Gastrocnemius medialis (tissue), 4 donors: Measurements from ENCODE around the gene GPC6. TPM values are rescaled to one million over a fixed set of nuclear protein-coding genes. Genes with fewer than 3 reads are reported as not detected.

Experiments
- ATAC-seq, 2 donors: fragments of 150-250 bp; one replicate each; pipeline ENCODE4 v1.9.1; 2016
- DNase-seq, 2 donors: peaks; one replicate each; pipeline ENCODE4 v3.0.0-alpha.2; 2019
- H3K27ac ChIP-seq, 4 donors: fragments of 200-600 bp; sonication (generic); 1 replicate in 1 of 4; 2 replicates in 3 of 4; pipeline ENCODE4 v1.5.1; 2016 to 2018; ENCODE audit warnings: mild to moderate bottlenecking in 2 of 4, moderate library complexity in 1 of 4
- H3K27me3 ChIP-seq, 3 donors: fragments of 200-600 bp; sonication (generic) in 2 of 3; 1 replicate in 1 of 3; 2 replicates in 2 of 3; pipeline versions ENCODE4 v1.5.1 to v1.6.0; 2016 to 2019; ENCODE audit warnings: mild to moderate bottlenecking in 1 of 3, moderate library complexity in 1 of 3
- H3K36me3 ChIP-seq, 2 donors: fragments of 200-600 bp; sonication (generic) in 1 of 2; one replicate each; pipeline ENCODE4 v1.5.1; 2017 to 2018
- H3K4me1 ChIP-seq, 2 donors: fragments of 200-600 bp; sonication (generic) in 1 of 2; one replicate each; pipeline ENCODE4 v1.5.1; 2016 to 2017; ENCODE audit warnings: mild to moderate bottlenecking in 2 of 2
- H3K4me3 ChIP-seq, 4 donors: fragments of 200-600 bp; sonication (generic) in 3 of 4; 1 replicate in 1 of 4; 2 replicates in 3 of 4; pipeline ENCODE4 v1.5.1; 2016 to 2019; ENCODE audit warnings: mild to moderate bottlenecking in 2 of 4
- H3K9me3 ChIP-seq, 3 donors: fragments of 200-600 bp; sonication (generic) in 2 of 3; 1 replicate in 1 of 3; 2 replicates in 2 of 3; pipeline ENCODE4 v1.5.1; 2016 to 2019
- POLR2A ChIP-seq, 2 donors: fragments of 450-650 bp; IDR thresholded peaks; one replicate each; pipeline ENCODE4 v1.6.1; 2017; ENCODE audit warnings: antibody characterized with exemption in 2 of 2, mild to moderate bottlenecking in 2 of 2, moderate library complexity in 2 of 2
- in situ Hi-C, 4 donors: fragments of 200-750 bp; cut with MboI; loops; one replicate each; pipeline versions ENCODE4 v1.15.0 to v1.8.0; 2017; ENCODE audit warnings: low sequenced_read_pairs in 4 of 4
- intact Hi-C: fragments of 100-400 bp; cut with DNase I; formaldehyde crosslinking; loops from one replicate; pipeline ENCODE4 v1.15.1; 2023; ENCODE audit warnings: low total_unique reads
- total RNA-seq, 4 donors: library from RNA; depleted of rRNA; stranded (reverse); fragments of >200 nt; gene quantifications; one replicate each; pipeline versions ENCODE4 v1.1.0 to v1.2.3, GENCODE V29; 2016
- TF ChIP-seq, protein P1 (sequence below), 5 experiments: fragments of 450-650 bp in 3 of 5; fragments of 200-600 bp in 2 of 5; sonication (generic) in 2 of 5; IDR thresholded peaks in 4 of 5; conservative IDR thresholded peaks in 1 of 5; 1 replicate in 4 of 5; 2 replicates in 1 of 5; pipeline ENCODE4 v1.5.1; 2016 to 2019; ENCODE audit warnings: antibody characterized with exemption in 5 of 5, mild to moderate bottlenecking in 3 of 5, moderate library complexity in 3 of 5

Gene GPC6
- total RNA-seq, 4 donors from 2014 or later = 0.47 to 0.88 (median 0.59) TPM

DNA sequence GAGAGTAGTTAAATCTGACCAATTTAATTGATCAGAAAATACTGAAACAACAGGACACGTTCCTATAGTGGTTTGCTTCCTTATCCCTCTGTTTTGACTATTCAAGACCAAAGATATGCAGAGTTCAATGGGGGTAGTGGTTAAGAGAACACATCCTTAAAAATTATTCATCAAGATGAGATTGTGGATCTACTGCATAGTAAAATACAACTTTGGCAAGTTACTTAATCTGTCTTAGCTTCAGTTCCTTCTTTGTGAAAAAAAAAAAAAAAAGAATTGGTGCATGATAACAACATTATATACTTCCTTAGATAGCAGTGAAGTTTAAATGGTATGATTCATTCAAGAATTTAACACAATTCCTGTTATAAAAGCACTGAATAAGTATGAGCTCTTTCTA is 700.8 kb downstream of the GPC6 start:
- H3K27ac ChIP-seq = no peak overlapping the region
- DNase-seq (no peak), ATAC-seq (no peak)
- no peaks in the 10 kb centered on the region for H3K36me3 ChIP-seq
- H3K4me3 ChIP-seq = no peak overlapping the region
- in situ Hi-C loops = no loop called here
- intact Hi-C loops = no loop called here
- no peaks in the 10 kb centered on the region for H3K4me1 ChIP-seq
- H3K27me3 ChIP-seq = no peaks in the 10 kb centered on the region
- no peaks in the 10 kb centered on the region for H3K9me3 ChIP-seq
- TF ChIP-seq, protein P1, sequence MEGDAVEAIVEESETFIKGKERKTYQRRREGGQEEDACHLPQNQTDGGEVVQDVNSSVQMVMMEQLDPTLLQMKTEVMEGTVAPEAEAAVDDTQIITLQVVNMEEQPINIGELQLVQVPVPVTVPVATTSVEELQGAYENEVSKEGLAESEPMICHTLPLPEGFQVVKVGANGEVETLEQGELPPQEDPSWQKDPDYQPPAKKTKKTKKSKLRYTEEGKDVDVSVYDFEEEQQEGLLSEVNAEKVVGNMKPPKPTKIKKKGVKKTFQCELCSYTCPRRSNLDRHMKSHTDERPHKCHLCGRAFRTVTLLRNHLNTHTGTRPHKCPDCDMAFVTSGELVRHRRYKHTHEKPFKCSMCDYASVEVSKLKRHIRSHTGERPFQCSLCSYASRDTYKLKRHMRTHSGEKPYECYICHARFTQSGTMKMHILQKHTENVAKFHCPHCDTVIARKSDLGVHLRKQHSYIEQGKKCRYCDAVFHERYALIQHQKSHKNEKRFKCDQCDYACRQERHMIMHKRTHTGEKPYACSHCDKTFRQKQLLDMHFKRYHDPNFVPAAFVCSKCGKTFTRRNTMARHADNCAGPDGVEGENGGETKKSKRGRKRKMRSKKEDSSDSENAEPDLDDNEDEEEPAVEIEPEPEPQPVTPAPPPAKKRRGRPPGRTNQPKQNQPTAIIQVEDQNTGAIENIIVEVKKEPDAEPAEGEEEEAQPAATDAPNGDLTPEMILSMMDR (IDR thresholded peaks at IDR 0.05 in 4 of 5, conservative IDR thresholded peaks at IDR 0.05 in 1 of 5) = no peak
- no peak for TF ChIP-seq POLR2A (IDR thresholded peaks at IDR 0.05)

DNA sequence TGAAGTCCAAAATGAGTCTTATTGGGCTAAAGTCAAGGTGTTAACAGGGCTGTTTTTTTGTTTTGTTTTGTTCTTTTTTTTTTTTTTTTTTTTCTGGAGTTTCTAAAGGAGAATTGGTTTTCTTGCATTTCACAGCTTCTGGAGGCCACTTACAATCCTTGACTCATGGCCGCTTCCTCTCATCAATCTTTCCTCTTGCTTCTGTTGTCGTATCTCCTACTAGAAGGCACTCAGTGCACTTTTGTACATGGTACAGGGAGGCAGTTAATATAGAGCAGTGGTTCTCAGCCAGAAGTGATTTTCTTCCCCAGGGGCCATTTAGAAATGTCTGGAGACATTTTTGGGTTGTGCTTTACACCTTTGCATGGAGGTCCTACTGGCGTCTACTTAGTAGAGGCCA is 706.3 kb downstream of the GPC6 start:
- no peaks in the 10 kb centered on the region for H3K36me3 ChIP-seq
- H3K4me1 ChIP-seq = no peaks in the 10 kb centered on the region
- intact Hi-C loops (no loop called here), in situ Hi-C loops (no loop called here)
- no peaks in the 10 kb centered on the region for H3K9me3 ChIP-seq
- H3K27me3 ChIP-seq = no peaks in the 10 kb centered on the region
- DNase-seq (no peak), ATAC-seq (no peak)
- H3K27ac ChIP-seq = no peak overlapping the region
- no peak for TF ChIP-seq POLR2A (IDR thresholded peaks at IDR 0.05)
- TF ChIP-seq, protein P1 (IDR thresholded peaks at IDR 0.05 in 4 of 5, conservative IDR thresholded peaks at IDR 0.05 in 1 of 5) = no peak
- no peak overlapping the region for H3K4me3 ChIP-seq

DNA sequence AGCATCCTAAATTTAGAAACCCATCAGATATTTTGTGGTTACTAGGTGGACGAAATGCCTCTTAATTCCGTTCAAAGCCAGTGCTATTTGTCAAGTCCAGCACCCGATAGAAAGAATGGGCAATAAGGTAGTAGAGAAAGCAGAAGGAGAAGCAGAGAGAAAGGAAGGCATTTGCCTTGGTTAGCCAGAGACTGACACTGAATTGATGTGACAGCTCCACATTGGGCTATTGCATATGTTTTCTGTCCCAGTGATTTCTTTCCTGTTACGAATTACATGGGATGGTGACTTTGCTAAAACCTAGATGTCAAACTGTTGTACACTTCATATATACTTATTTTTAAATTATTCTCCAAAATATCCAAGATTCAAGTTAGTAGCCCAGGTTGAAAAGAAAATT is 710.3 kb downstream of the GPC6 start:
- ATAC-seq (no peak), DNase-seq (no peak)
- Histone ChIP-seq H3K36me3 (no peaks in the 10 kb centered on the region), H3K27me3 (no peaks in the 10 kb centered on the region), H3K4me3 (no peak overlapping the region), H3K9me3 (no peaks in the 10 kb centered on the region), H3K27ac (no peak overlapping the region), H3K4me1 (no peaks in the 10 kb centered on the region)
- intact Hi-C loops (no loop called here), in situ Hi-C loops (no loop called here)
- TF ChIP-seq POLR2A (IDR thresholded peaks at IDR 0.05) = no peak
- TF ChIP-seq, protein P1 (IDR thresholded peaks at IDR 0.05 in 4 of 5, conservative IDR thresholded peaks at IDR 0.05 in 1 of 5) = no peak

DNA sequence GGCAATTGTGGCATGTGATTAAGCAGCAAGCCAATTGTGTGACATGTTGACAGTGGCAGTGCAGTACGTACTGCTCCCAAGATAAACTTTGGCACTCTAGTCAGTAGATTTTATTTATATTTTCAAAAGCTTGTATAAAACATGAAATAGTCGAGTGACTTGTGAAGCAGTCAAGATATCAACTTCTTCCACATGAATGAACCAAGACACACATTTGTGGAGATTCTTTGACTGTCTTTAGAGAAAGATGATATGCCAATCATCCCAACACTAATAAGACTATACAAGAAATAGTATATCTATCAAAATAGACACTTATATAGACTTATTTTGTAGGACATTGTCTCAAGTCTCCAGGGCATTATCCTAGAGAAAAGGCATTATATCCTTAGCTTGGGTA is 714.8 kb downstream of the GPC6 start:
- DNase-seq (no peak), ATAC-seq (no peak)
- in situ Hi-C loops (no loop called here), intact Hi-C loops (no loop called here)
- H3K9me3 ChIP-seq = no peaks in the 10 kb centered on the region
- no peak overlapping the region for H3K27ac ChIP-seq
- no peaks in the 10 kb centered on the region for H3K36me3 ChIP-seq
- no peak overlapping the region for H3K4me3 ChIP-seq
- H3K4me1 ChIP-seq = no peaks in the 10 kb centered on the region
- TF ChIP-seq POLR2A (IDR thresholded peaks at IDR 0.05) = no peak
- TF ChIP-seq, protein P1 (IDR thresholded peaks at IDR 0.05 in 4 of 5, conservative IDR thresholded peaks at IDR 0.05 in 1 of 5) = no peak
- no peaks in the 10 kb centered on the region for H3K27me3 ChIP-seq

DNA sequence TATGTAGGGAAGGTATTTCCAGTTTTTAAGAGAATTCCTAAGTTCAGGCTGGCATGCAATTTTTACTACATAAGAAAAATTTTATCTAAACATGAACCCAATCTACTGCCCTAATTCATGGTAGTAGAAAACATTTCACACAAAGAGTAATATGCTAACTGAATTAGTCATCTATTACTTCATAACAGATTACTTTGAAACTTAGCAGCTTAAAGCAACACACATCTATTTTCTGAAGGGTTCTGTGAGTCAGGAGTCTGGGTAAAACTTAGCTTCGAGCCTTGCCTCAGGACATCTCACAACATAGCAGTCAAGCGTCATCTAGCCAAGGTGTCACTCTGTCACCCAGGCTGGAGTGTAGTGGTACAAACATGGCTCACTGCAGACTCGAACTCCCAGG is 715.4 kb downstream of the GPC6 start:
- H3K4me1 ChIP-seq = no peaks in the 10 kb centered on the region
- intact Hi-C loops (no loop called here), in situ Hi-C loops (no loop called here)
- no peaks in the 10 kb centered on the region for H3K36me3 ChIP-seq
- TF ChIP-seq POLR2A (IDR thresholded peaks at IDR 0.05) = no peak
- TF ChIP-seq, protein P1 (IDR thresholded peaks at IDR 0.05 in 4 of 5, conservative IDR thresholded peaks at IDR 0.05 in 1 of 5) = no peak
- H3K27ac ChIP-seq = no peak overlapping the region
- DNase-seq = no peak
- H3K4me3 ChIP-seq = no peak overlapping the region
- no peaks in the 10 kb centered on the region for H3K27me3 ChIP-seq
- no peak for ATAC-seq
- H3K9me3 ChIP-seq = no peaks in the 10 kb centered on the region
